ENCODE data around the gene PLAC8L1. TPM values are rescaled to one million over a fixed set of nuclear protein-coding genes. Genes with fewer than 3 reads are reported as not detected.

The PLAC8L1 gene
- polyA plus RNA-seq, 2 donors = 0.22 TPM; not detected in 1

DNA sequence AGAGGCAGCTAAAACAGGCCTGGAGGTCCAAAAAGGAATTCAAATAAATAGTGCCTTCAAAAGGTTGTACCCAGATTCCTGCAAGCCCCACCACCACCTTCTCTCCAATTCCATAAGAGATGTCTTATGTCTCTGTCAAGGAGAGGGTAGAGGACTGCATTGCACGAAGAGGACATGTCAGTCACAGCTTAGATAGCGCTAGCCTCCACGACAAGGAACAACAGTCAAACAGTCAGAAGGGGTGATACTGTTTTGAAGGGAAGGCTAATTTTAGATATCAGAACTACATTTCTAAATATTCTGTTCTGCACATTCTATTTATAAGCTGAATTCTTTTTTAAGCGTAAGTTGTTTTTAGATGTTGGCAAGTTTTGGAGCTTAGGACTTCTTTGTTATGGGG is 34.2 kb downstream of the PLAC8L1 start:
- Histone ChIP-seq H3K27me3 (ENCODE audit: control insufficient read depth in 1 of 2, insufficient read depth in 2 of 2, low read length in 2 of 2) (no peaks in the 10 kb centered on the region), H3K27ac (ENCODE audit: low read depth in 2 of 2, low read length in 1 of 2) (no peak overlapping the region), H3K9me3 (ENCODE audit: control insufficient read depth in 2 of 2, insufficient read depth in 1 of 2, low read depth in 1 of 2, low read length in 1 of 2) (no peaks in the 10 kb centered on the region), H3K4me3 (ENCODE audit: low read depth in 1 of 2, low read length in 2 of 2) (no peak overlapping the region), H3K36me3 (ENCODE audit: control insufficient read depth in 2 of 2, insufficient read depth in 2 of 2, low read length in 1 of 2) (peaks cover 0 to 6% of the 10 kb centered on the region in 2 donors), H3K4me1 (ENCODE audit: control insufficient read depth in 2 of 2, insufficient read depth in 2 of 2, low read length in 1 of 2) (no peaks in the 10 kb centered on the region)
- 63 to 69% methylated on average over 4 of the region's 4 CpGs for WGBS, 2 donors

DNA sequence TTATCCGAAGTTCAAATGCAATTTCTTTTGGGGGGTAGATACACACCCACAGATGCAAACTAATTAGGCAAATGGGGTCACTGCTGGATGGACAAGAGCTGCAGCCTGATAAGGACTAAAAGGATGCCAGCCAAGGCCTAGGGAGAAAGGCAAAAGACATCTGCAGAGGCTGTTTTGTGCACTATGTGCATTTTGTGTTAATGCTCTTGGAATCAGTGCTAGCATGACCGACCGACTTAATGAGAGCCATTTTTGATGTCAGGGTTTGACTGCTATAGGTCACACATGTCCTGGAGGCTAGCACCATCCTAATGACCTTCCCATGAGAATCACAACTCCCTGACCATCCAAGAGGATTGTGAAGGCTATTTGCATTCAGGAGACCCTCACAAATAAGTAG is 34.6 kb downstream of the PLAC8L1 start:
- H3K9me3 ChIP-seq (ENCODE audit: control insufficient read depth in 2 of 2, insufficient read depth in 1 of 2, low read depth in 1 of 2, low read length in 1 of 2) = no peaks in the 10 kb centered on the region
- H3K4me1 ChIP-seq (ENCODE audit: control insufficient read depth in 2 of 2, insufficient read depth in 2 of 2, low read length in 1 of 2) = no peaks in the 10 kb centered on the region
- H3K36me3 ChIP-seq (ENCODE audit: control insufficient read depth in 2 of 2, insufficient read depth in 2 of 2, low read length in 1 of 2) = peaks cover 0 to 6% of the 10 kb centered on the region in 2 donors
- H3K4me3 ChIP-seq (ENCODE audit: low read depth in 1 of 2, low read length in 2 of 2) = no peak overlapping the region
- H3K27me3 ChIP-seq (ENCODE audit: control insufficient read depth in 1 of 2, insufficient read depth in 2 of 2, low read length in 2 of 2) = no peaks in the 10 kb centered on the region
- 82 to 89% methylated on average over 3 of the region's 3 CpGs for WGBS, 2 donors
- H3K27ac ChIP-seq (ENCODE audit: low read depth in 2 of 2, low read length in 1 of 2) = no peak overlapping the region

DNA sequence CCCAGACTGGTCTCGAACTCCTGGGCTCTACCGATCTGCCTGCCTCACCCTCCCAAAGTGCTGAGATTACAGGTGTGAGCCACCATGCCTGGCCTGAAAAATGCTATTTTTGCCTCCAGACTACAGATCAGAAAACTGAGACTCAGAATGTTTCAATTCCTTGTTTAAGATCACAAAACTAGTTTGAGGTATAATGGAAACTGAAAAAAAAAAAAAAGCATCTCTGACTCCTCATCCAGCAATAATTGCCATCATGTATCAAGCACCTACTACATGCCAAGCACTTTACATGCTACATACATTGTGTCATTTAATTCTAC is 35.6 kb downstream of the PLAC8L1 start:
- Histone ChIP-seq H3K4me3 (ENCODE audit: low read depth in 1 of 2, low read length in 2 of 2) (no peak overlapping the region), H3K27ac (ENCODE audit: low read depth in 2 of 2, low read length in 1 of 2) (no peak overlapping the region), H3K27me3 (ENCODE audit: control insufficient read depth in 1 of 2, insufficient read depth in 2 of 2, low read length in 2 of 2) (no peaks in the 10 kb centered on the region), H3K4me1 (ENCODE audit: control insufficient read depth in 2 of 2, insufficient read depth in 2 of 2, low read length in 1 of 2) (no peaks in the 10 kb centered on the region), H3K36me3 (ENCODE audit: control insufficient read depth in 2 of 2, insufficient read depth in 2 of 2, low read length in 1 of 2) (peaks cover 0 to 6% of the 10 kb centered on the region in 2 donors), H3K9me3 (ENCODE audit: control insufficient read depth in 2 of 2, insufficient read depth in 1 of 2, low read depth in 1 of 2, low read length in 1 of 2) (no peaks in the 10 kb centered on the region)
- WGBS, 2 donors = 93 to 98% methylated on average over 2 of the region's 2 CpGs

DNA sequence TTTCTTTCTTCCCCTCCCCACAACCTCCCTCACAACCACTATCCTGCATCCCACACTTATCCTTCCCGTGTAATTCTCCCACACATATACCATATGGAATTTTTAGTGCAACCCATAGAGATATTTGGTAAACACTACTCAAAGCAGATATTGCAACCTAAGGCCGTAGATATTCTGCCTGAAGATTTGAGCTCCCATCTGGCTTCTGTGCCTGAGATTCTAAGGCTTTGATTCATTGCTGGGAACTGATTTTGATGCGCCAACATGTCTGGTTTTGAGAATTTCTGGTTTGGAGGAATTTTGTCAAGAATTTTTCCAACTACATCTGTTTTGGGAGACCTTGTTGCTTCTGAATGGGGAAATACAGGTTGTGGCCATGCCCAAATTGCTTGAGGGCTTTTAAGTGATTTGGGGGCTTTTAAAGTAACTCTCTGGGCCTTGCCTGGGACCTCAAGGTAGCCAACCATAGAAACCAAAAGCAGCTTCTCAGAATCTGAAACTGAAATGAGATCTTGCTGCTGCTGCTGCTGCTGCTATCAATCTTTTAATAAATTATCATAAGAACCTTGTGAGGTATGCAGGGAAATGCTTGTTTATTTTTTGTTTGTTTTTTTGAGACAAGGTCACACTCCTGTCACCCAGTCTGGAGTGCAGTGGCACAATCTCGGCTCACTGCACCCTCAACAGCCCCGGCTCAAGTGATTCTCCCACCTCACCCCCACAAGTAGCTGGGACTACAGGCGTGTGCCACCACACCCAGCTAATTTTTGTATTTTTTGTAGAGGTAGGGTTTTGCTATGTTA is 36.2 kb downstream of the PLAC8L1 start:
- WGBS, 2 donors = 88 to 94% methylated on average over 6 of the region's 6 CpGs
- no peak overlapping the region for H3K4me3 ChIP-seq (ENCODE audit: low read depth in 1 of 2, low read length in 2 of 2)

DNA sequence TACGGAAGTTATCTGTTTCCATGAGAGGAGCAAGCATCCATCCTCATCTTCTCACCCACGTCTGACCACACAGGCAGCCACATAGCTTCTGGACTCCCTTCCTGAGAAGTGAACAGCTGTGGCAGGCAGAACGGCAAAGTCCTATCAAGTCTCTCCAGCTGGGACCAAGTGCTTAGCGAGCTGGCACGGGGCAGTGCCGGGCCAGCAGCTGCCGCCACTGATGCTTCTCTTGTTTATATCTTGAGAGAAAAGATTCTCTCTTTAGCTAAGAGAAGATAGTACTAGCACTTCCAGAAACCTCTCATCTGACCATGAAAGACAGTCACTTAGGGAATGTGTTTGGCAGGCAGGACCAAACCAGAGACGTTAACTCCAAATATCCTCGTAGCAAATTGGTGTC is 37.2 kb downstream of the PLAC8L1 start:
- Histone ChIP-seq H3K9me3 (ENCODE audit: control insufficient read depth in 2 of 2, insufficient read depth in 1 of 2, low read depth in 1 of 2, low read length in 1 of 2) (no peaks in the 10 kb centered on the region), H3K4me1 (ENCODE audit: control insufficient read depth in 2 of 2, insufficient read depth in 2 of 2, low read length in 1 of 2) (no peaks in the 10 kb centered on the region), H3K36me3 (ENCODE audit: control insufficient read depth in 2 of 2, insufficient read depth in 2 of 2, low read length in 1 of 2) (peaks cover 0 to 6% of the 10 kb centered on the region in 2 donors), H3K4me3 (ENCODE audit: low read depth in 1 of 2, low read length in 2 of 2) (no peak overlapping the region), H3K27me3 (ENCODE audit: control insufficient read depth in 1 of 2, insufficient read depth in 2 of 2, low read length in 2 of 2) (no peaks in the 10 kb centered on the region), H3K27ac (ENCODE audit: low read depth in 2 of 2, low read length in 1 of 2) (no peak overlapping the region)
- WGBS, 2 donors = 63 to 75% methylated on average over 9 of the region's 9 CpGs

More for the DNA sequence above, 36.2 kb downstream of the PLAC8L1 start:
- H3K36me3 ChIP-seq (ENCODE audit: control insufficient read depth in 2 of 2, insufficient read depth in 2 of 2, low read length in 1 of 2) = peaks cover 0 to 6% of the 10 kb centered on the region in 2 donors
- no peak overlapping the region for H3K27ac ChIP-seq (ENCODE audit: low read depth in 2 of 2, low read length in 1 of 2)
- no peaks in the 10 kb centered on the region for H3K4me1 ChIP-seq (ENCODE audit: control insufficient read depth in 2 of 2, insufficient read depth in 2 of 2, low read length in 1 of 2)
- no peaks in the 10 kb centered on the region for H3K27me3 ChIP-seq (ENCODE audit: control insufficient read depth in 1 of 2, insufficient read depth in 2 of 2, low read length in 2 of 2)
- H3K9me3 ChIP-seq (ENCODE audit: control insufficient read depth in 2 of 2, insufficient read depth in 1 of 2, low read depth in 1 of 2, low read length in 1 of 2) = no peaks in the 10 kb centered on the region

DNA sequence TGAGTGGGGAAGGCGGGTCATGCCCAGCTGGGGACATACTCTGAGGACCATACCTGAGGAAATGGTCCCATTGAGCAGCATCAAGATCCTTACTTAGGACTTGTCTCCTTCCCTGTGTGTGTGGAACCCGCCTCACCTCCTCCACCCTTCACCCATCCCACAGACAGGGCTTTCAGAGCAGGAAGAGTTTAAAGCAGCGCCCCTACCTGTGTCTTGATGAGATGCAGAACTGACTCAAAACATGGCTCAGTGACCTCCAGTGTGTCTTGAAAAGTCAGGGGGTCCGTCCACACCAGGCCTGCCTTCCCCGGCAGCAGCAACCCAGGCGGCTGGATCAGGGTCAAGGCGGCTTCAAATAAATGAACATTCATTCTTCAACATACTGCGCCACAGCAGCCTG is 38.4 kb downstream of the PLAC8L1 start:
- 95% methylated on average over 8 of the region's 8 CpGs for WGBS, 2 donors
- H3K9me3 ChIP-seq (ENCODE audit: control insufficient read depth in 2 of 2, insufficient read depth in 1 of 2, low read depth in 1 of 2, low read length in 1 of 2) = no peaks in the 10 kb centered on the region
- H3K36me3 ChIP-seq (ENCODE audit: control insufficient read depth in 2 of 2, insufficient read depth in 2 of 2, low read length in 1 of 2) = peaks cover 0 to 16% of the 10 kb centered on the region in 2 donors

DNA sequence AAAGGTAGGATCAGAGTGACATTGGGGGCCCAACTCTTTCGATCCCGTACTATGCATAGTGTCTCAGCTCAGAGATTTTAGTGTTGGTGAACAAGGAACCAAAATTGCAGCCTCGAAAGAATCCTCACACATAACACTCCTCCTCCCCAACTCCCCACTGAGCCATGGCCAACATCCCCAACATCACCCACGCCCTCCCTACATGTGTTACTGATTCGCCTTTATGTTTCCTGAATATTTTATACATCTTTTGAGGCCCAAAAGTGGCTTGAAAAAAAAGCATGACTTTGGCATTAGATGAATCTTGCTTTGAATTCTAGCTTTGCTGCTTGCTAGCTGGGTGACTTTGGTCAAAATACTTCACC is 45.2 kb downstream of the PLAC8L1 start:
- Histone ChIP-seq H3K9me3 (ENCODE audit: control insufficient read depth in 2 of 2, insufficient read depth in 1 of 2, low read depth in 1 of 2, low read length in 1 of 2) (no peaks in the 10 kb centered on the region), H3K4me3 (ENCODE audit: low read depth in 1 of 2, low read length in 2 of 2) (no peak overlapping the region), H3K4me1 (ENCODE audit: control insufficient read depth in 2 of 2, insufficient read depth in 2 of 2, low read length in 1 of 2) (no peaks in the 10 kb centered on the region), H3K27me3 (ENCODE audit: control insufficient read depth in 1 of 2, insufficient read depth in 2 of 2, low read length in 2 of 2) (no peaks in the 10 kb centered on the region), H3K36me3 (ENCODE audit: control insufficient read depth in 2 of 2, insufficient read depth in 2 of 2, low read length in 1 of 2) (peaks cover 0 to 26% of the 10 kb centered on the region in 2 donors), H3K27ac (ENCODE audit: low read depth in 2 of 2, low read length in 1 of 2) (no peak overlapping the region)
- WGBS, 2 donors = 93 to 97% methylated on average over 5 of the region's 5 CpGs

More for the DNA sequence above, 38.4 kb downstream of the PLAC8L1 start:
- H3K27me3 ChIP-seq (ENCODE audit: control insufficient read depth in 1 of 2, insufficient read depth in 2 of 2, low read length in 2 of 2) = no peaks in the 10 kb centered on the region
- no peak overlapping the region for H3K4me3 ChIP-seq (ENCODE audit: low read depth in 1 of 2, low read length in 2 of 2)
- H3K27ac ChIP-seq (ENCODE audit: low read depth in 2 of 2, low read length in 1 of 2) = no peak overlapping the region
- no peaks in the 10 kb centered on the region for H3K4me1 ChIP-seq (ENCODE audit: control insufficient read depth in 2 of 2, insufficient read depth in 2 of 2, low read length in 1 of 2)

DNA sequence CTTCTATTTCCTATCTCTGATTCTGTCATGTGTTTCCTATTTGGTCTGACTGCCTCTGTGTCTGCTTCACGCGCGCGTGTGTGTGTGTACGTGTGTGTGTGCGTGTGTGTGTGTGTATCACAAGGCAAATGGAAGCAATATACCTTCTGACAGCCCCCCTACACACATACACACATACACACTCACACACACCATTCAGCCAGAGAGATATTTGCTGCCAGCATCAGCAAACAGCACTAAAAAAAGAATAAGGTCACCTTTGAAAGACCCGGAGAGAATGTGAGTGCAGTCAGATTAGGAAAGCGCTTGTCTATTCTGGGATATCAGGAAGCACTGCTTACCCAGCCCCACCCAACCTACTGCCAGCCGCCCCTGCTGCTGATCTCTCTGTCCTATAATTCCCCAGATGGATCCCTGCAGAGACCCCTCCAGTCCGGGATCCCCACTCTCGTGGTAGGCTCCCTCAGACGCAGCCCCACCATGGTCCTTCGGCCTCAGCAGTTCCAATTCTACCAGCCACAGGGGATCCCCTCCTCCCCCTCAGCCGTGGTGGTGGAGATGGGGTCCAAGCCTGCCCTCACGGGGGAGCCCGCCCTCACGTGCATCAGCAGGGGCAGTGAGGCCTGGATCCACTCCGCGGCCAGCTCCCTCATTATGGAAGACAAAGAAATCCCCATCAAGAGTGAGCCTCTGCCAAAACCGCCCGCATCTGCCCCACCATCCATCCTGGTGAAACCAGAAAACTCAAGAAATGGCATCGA is 45.7 kb downstream of the PLAC8L1 start:
- Histone ChIP-seq H3K9me3 (ENCODE audit: control insufficient read depth in 2 of 2, insufficient read depth in 1 of 2, low read depth in 1 of 2, low read length in 1 of 2) (no peaks in the 10 kb centered on the region), H3K4me1 (ENCODE audit: control insufficient read depth in 2 of 2, insufficient read depth in 2 of 2, low read length in 1 of 2) (no peaks in the 10 kb centered on the region), H3K4me3 (ENCODE audit: low read depth in 1 of 2, low read length in 2 of 2) (no peak overlapping the region), H3K27ac (ENCODE audit: low read depth in 2 of 2, low read length in 1 of 2) (no peak overlapping the region), H3K27me3 (ENCODE audit: control insufficient read depth in 1 of 2, insufficient read depth in 2 of 2, low read length in 2 of 2) (no peaks in the 10 kb centered on the region), H3K36me3 (ENCODE audit: control insufficient read depth in 2 of 2, insufficient read depth in 2 of 2, low read length in 1 of 2) (peaks cover 0 to 26% of the 10 kb centered on the region in 2 donors)
- 75 to 82% methylated on average over 22 of the region's 22 CpGs for WGBS, 2 donors

DNA sequence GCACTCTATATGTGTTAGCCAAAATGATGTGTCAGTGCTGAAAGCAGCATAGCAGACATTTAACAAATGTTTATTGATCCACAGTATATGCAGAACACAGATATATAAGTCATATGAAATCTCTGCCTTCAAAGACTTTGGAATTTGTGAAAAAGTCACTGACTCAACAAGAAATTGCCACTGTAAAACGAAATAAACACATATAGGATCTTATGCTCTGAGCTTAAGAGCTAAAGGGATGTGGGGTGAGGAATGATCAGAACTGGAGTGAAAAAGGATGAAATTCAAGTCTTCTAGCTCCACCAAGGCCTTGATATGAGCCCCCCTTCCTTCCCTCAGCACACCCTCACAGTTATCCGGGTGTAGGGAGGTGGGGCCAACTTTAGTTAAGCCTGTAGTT is 49.9 kb downstream of the PLAC8L1 start:
- no peaks in the 10 kb centered on the region for H3K9me3 ChIP-seq (ENCODE audit: control insufficient read depth in 2 of 2, insufficient read depth in 1 of 2, low read depth in 1 of 2, low read length in 1 of 2)
- no peak overlapping the region for H3K27ac ChIP-seq (ENCODE audit: low read depth in 2 of 2, low read length in 1 of 2)
- H3K36me3 ChIP-seq (ENCODE audit: control insufficient read depth in 2 of 2, insufficient read depth in 2 of 2, low read length in 1 of 2) = peaks cover 0 to 13% of the 10 kb centered on the region in 2 donors
- 59 to 66% methylated on average over 2 of the region's 2 CpGs for WGBS, 2 donors
- H3K4me1 ChIP-seq (ENCODE audit: control insufficient read depth in 2 of 2, insufficient read depth in 2 of 2, low read length in 1 of 2) = no peaks in the 10 kb centered on the region
- H3K27me3 ChIP-seq (ENCODE audit: control insufficient read depth in 1 of 2, insufficient read depth in 2 of 2, low read length in 2 of 2) = no peaks in the 10 kb centered on the region
- H3K4me3 ChIP-seq (ENCODE audit: low read depth in 1 of 2, low read length in 2 of 2) = no peak overlapping the region

DNA sequence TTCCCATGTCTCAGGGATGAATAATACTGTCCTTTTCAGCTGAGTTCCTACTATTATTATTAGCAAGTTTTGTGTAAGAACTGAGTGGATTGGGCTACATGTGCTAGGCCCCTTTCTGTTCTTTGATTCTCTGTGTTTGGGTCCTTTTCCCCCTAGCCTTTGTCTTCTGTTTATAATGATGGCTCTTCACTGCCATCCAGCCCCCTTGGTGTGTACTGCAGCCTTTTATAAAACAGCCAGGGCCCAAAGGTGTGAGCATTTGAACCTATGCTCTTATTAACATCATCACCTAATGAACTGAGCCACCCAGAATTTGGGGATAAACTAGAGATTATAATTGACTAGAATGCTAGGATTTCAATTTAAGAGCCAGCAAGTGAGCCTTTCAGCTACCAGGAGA is 52.6 kb downstream of the PLAC8L1 start:
- H3K4me1 ChIP-seq (ENCODE audit: control insufficient read depth in 2 of 2, insufficient read depth in 2 of 2, low read length in 1 of 2) = no peaks in the 10 kb centered on the region
- no peak overlapping the region for H3K27ac ChIP-seq (ENCODE audit: low read depth in 2 of 2, low read length in 1 of 2)
- no peak overlapping the region for H3K4me3 ChIP-seq (ENCODE audit: low read depth in 1 of 2, low read length in 2 of 2)
- H3K9me3 ChIP-seq (ENCODE audit: control insufficient read depth in 2 of 2, insufficient read depth in 1 of 2, low read depth in 1 of 2, low read length in 1 of 2) = no peaks in the 10 kb centered on the region
- H3K36me3 ChIP-seq (ENCODE audit: control insufficient read depth in 2 of 2, insufficient read depth in 2 of 2, low read length in 1 of 2) = peaks cover 3 to 9% of the 10 kb centered on the region in 2 donors
- no peaks in the 10 kb centered on the region for H3K27me3 ChIP-seq (ENCODE audit: control insufficient read depth in 1 of 2, insufficient read depth in 2 of 2, low read length in 2 of 2)
